Measurements from ENCODE around the gene GPANK1. TPM values are rescaled to one million over a fixed set of nuclear protein-coding genes. Genes with fewer than 3 reads are reported as not detected.

Gene GPANK1
- total and polyA plus RNA-seq, 2 of the 13 experiments (the other 11 are each of a cell fraction or from before 2014, with no cell fraction given) = 15.4 to 22.8 TPM

GRCh38 chr6:31664790-31665500 lies at the start of gene GPANK1 (continued):
- TF ChIP-seq ZSCAN21 (CRISPR knock-in tag; IDR thresholded peaks at IDR 0.05; ENCODE audit: borderline replicate concordance) = peak; percentile 32; the same call in 1 of the 2 replicates
- TF ChIP-seq ZNF331 (CRISPR knock-in tag; IDR thresholded peaks at IDR 0.05) = 0 out of 2 replicates have a peak, but pooled peaks have one; percentile 66
- TF ChIP-seq NFATC3 (CRISPR knock-in tag; IDR thresholded peaks at IDR 0.05) = no peak; the same call in 1 of the 2 replicates
- TF ChIP-seq ZNF549 (CRISPR knock-in tag; IDR thresholded peaks at IDR 0.05) = no peak
- no peak; the same call in 1 of the 2 replicates for TF ChIP-seq SSRP1 (CRISPR knock-in tag; IDR thresholded peaks at IDR 0.05)
- TF ChIP-seq POLR2A (IDR thresholded peaks at IDR 0.05; ENCODE audit: insufficient read depth in 1 of 2, low read depth in 2 of 2, low read length in 2 of 2) = no peak; a peak in 1 of 4 replicates
- 0 out of 2 replicates have a peak, but pooled peaks have one; percentile 42 for TF ChIP-seq FUBP1 (CRISPR knock-in tag; IDR thresholded peaks at IDR 0.05; ENCODE audit: borderline replicate concordance)
- no peak for TF ChIP-seq CBX2 (IDR thresholded peaks at IDR 0.05; ENCODE audit: low read depth, low read length)
- TF ChIP-seq CBX2 (CRISPR knock-in tag; IDR thresholded peaks at IDR 0.05; ENCODE audit: low read depth) = 0 out of 2 replicates have a peak, but pooled peaks have one; percentile 27
- 0 out of 2 replicates have a peak, but pooled peaks have one; percentile 26 for TF ChIP-seq ZNF253 (CRISPR knock-in tag; IDR thresholded peaks at IDR 0.05; ENCODE audit: borderline replicate concordance)
- TF ChIP-seq MLX (CRISPR knock-in tag; IDR thresholded peaks at IDR 0.05) = peak; percentile 43; the same call in 1 of the 2 replicates
- no peak for TF ChIP-seq RARA (CRISPR knock-in tag; IDR thresholded peaks at IDR 0.05)
- TF ChIP-seq MXD4 (CRISPR knock-in tag; IDR thresholded peaks at IDR 0.05) = peak; percentile 24; the same call in 1 of the 2 replicates
- TF ChIP-seq ZFP36L1 (CRISPR knock-in tag; IDR thresholded peaks at IDR 0.05) = peak; percentile 4
- peak; percentile 69; the same call in 1 of the 2 replicates for TF ChIP-seq NR2F2 (IDR thresholded peaks at IDR 0.05; ENCODE audit: borderline replicate concordance, low read depth)
- TF ChIP-seq HNRNPL (IDR thresholded peaks at IDR 0.05; ENCODE audit: low read depth, low read length) = no peak
- TF ChIP-seq, protein P1, sequence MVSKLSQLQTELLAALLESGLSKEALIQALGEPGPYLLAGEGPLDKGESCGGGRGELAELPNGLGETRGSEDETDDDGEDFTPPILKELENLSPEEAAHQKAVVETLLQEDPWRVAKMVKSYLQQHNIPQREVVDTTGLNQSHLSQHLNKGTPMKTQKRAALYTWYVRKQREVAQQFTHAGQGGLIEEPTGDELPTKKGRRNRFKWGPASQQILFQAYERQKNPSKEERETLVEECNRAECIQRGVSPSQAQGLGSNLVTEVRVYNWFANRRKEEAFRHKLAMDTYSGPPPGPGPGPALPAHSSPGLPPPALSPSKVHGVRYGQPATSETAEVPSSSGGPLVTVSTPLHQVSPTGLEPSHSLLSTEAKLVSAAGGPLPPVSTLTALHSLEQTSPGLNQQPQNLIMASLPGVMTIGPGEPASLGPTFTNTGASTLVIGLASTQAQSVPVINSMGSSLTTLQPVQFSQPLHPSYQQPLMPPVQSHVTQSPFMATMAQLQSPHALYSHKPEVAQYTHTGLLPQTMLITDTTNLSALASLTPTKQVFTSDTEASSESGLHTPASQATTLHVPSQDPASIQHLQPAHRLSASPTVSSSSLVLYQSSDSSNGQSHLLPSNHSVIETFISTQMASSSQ (IDR thresholded peaks at IDR 0.05; ENCODE audit: low read depth) = no peak; the same call in 1 of the 2 replicates
- TF ChIP-seq, protein P1 (CRISPR knock-in tag; IDR thresholded peaks at IDR 0.05; ENCODE audit: borderline replicate concordance) = no peak
- TF ChIP-seq POGZ (CRISPR knock-in tag; IDR thresholded peaks at IDR 0.05) = no peak; the same call in 1 of the 2 replicates
- TF ChIP-seq KAT2B (IDR thresholded peaks at IDR 0.05; ENCODE audit: borderline replicate concordance, low read depth, low read length) = no peak

Data from HepG2 (cell line).